HCT116 (cell line): Measurements from ENCODE around the gene TIMP1. TPM values are rescaled to one million over a fixed set of nuclear protein-coding genes. Genes with fewer than 3 reads are reported as not detected.

Source experiments
- ATAC-seq: fragments of 200-7000 bp; cut with Tn5 transposase; 2 replicates; pipeline ENCODE4 v1.9.1; 2020; ENCODE audit warnings: mild to moderate bottlenecking, moderate library complexity
- BruUV-seq: library from RNA; stranded (reverse); fragments of 400-500 nt; replicated peaks from 2 replicates; lab custom pipeline; 2021; lab: Mats Ljungman, UMichigan
- CTCF ChIA-PET: fragments of 300-600 bp; sonication (Branson Sonifier 250); formaldehyde crosslinking; loops from one replicate; lab custom pipeline; 2021; ENCODE audit warnings: antibody characterized with exemption; lab: Charles Lee
- POLR2A ChIA-PET: fragments of 300-600, 350-600 bp; sonication (Branson Sonifier 250); formaldehyde crosslinking; loops from one replicate; lab custom pipeline; 2021; ENCODE audit warnings: antibody characterized with exemption; lab: Charles Lee
- RAD21 ChIA-PET, 2 experiments: fragments of 300-600 bp; sonication (Branson Sonifier 250); formaldehyde crosslinking; loops; one replicate each; lab custom pipeline; 2023; ENCODE audit warnings: low total read pairs in 2 of 2; ENCODE audit not compliant: uncharacterized antibody in 2 of 2, unreplicated experiment in 2 of 2, low non-redundant PET in 1 of 2; lab: Charles Lee
- DNase-seq: peaks from one replicate; pipeline ENCODE4 v3.0.0-alpha.2; 2010; ENCODE audit warnings: low read depth, low spot score
- H2AFZ ChIP-seq: fragments of 200-600 bp; shearing (Covaris generic), sonication (generic); 2 replicates; pipeline ENCODE4 v1.6.1; 2017; ENCODE audit warnings: low read depth, mixed run types, mixed read lengths, antibody characterized with exemption, low read length; ENCODE audit not compliant: poor library complexity, severe bottlenecking
- H3K27ac ChIP-seq: 2 replicates; pipeline ENCODE4 v1.5.1; 2012; ENCODE audit warnings: low read depth, low read length
- H3K27me3 ChIP-seq: fragments of 200-600 bp; sonication (generic); 2 replicates; pipeline ENCODE4 v1.6.1; 2016; ENCODE audit warnings: mixed run types, low read length, mixed read lengths; ENCODE audit not compliant: insufficient read depth
- H3K36me3 ChIP-seq, 2 experiments: fragments of 200-500 bp in 1 of 2; fragments of 200-600 bp in 1 of 2; sonication (Bioruptor generic) in 1 of 2; sonication (generic) in 1 of 2; 2 replicates each; pipeline versions ENCODE4 v1.5.1 to v1.6.1; 2014 to 2016; ENCODE audit warnings: low read length in 2 of 2, inconsistent platforms in 1 of 2, mixed read lengths in 1 of 2, mixed run types in 1 of 2; ENCODE audit not compliant: insufficient read depth in 2 of 2, control insufficient read depth in 1 of 2
- H3K4me1 ChIP-seq, 2 experiments: fragments of 200-600 bp in 1 of 2; sonication (generic) in 1 of 2; 2 replicates each; pipeline versions ENCODE4 v1.5.1 to v1.6.1; 2012 to 2017; ENCODE audit warnings: low read length in 2 of 2, inconsistent platforms in 1 of 2, mild to moderate bottlenecking in 1 of 2, mixed read lengths in 1 of 2, mixed run types in 1 of 2, moderate library complexity in 1 of 2; ENCODE audit not compliant: insufficient read depth in 2 of 2, control insufficient read depth in 1 of 2
- H3K4me2 ChIP-seq: fragments of 200-600 bp; sonication (generic); 2 replicates; pipeline ENCODE4 v1.6.1; 2017; ENCODE audit warnings: mixed run types, low read length, mixed read lengths
- H3K4me3 ChIP-seq, 2 experiments: fragments of 200-600 bp in 1 of 2; sonication (generic) in 1 of 2; replicated peaks in 1 of 2; 2 replicates each; pipeline ENCODE4 v1.5.1; 2011 to 2016; ENCODE audit warnings: low read length in 2 of 2, control low read depth in 1 of 2, low read depth in 1 of 2, mild to moderate bottlenecking in 1 of 2, mixed read lengths in 1 of 2, mixed run types in 1 of 2
- H3K79me2 ChIP-seq: fragments of 200-600 bp; sonication (generic); 2 replicates; pipeline ENCODE4 v1.6.1; 2017; ENCODE audit warnings: mild to moderate bottlenecking, mixed run types, low read length, moderate library complexity, mixed read lengths; ENCODE audit not compliant: insufficient read depth
- H3K9ac ChIP-seq: fragments of 200-600 bp; sonication (generic); 2 replicates; pipeline ENCODE4 v1.6.1; 2016; ENCODE audit warnings: low read length, mixed read lengths
- H3K9me2 ChIP-seq: fragments of 200-600 bp; sonication (generic), shearing (Covaris generic); 2 replicates; pipeline ENCODE4 v1.6.1; 2017; ENCODE audit warnings: mixed run types, mild to moderate bottlenecking, moderate library complexity; ENCODE audit not compliant: insufficient read depth
- H3K9me3 ChIP-seq, 2 experiments: fragments of 200-500 bp in 1 of 2; fragments of 200-600 bp in 1 of 2; sonication (Bioruptor generic) in 1 of 2; sonication (generic) in 1 of 2; 2 replicates each; pipeline ENCODE4 v1.6.1; 2014 to 2017; ENCODE audit warnings: low read length in 2 of 2, mixed read lengths in 2 of 2, inconsistent platforms in 1 of 2, low read depth in 1 of 2, mild to moderate bottlenecking in 1 of 2, mixed run types in 1 of 2, moderate library complexity in 1 of 2; ENCODE audit not compliant: control insufficient read depth in 1 of 2, insufficient read depth in 1 of 2
- H4K20me1 ChIP-seq: fragments of 200-600 bp; sonication (generic), shearing (Covaris generic); 2 replicates; pipeline ENCODE4 v1.6.1; 2017; ENCODE audit warnings: mixed run types, mild to moderate bottlenecking, moderate library complexity; ENCODE audit not compliant: insufficient read depth
- ATF3 ChIP-seq: IDR thresholded peaks from 2 replicates; pipeline ENCODE4 v1.6.1; 2012
- CBX3 ChIP-seq: IDR thresholded peaks from 2 replicates; pipeline ENCODE4 v1.6.1; 2012; ENCODE audit warnings: low read depth
- EGR1 ChIP-seq: IDR thresholded peaks from 2 replicates; pipeline ENCODE4 v1.6.1; 2012; ENCODE audit warnings: low read depth
- ELF1 ChIP-seq: IDR thresholded peaks from 2 replicates; pipeline ENCODE4 v1.6.1; 2012; ENCODE audit warnings: low read depth, borderline replicate concordance
- EZH2phosphoT487 ChIP-seq: fragments of 200-600 bp; IDR thresholded peaks from 2 replicates; pipeline ENCODE4 v1.6.1; 2018; ENCODE audit warnings: antibody characterized with exemption, borderline replicate concordance
- FOSL1 ChIP-seq: IDR thresholded peaks from 2 replicates; pipeline ENCODE4 v1.6.1; 2012; ENCODE audit warnings: low read depth
- JUND ChIP-seq: IDR thresholded peaks from 2 replicates; pipeline ENCODE4 v1.6.1; 2012
- POLR2A ChIP-seq: IDR thresholded peaks from 2 replicates; pipeline ENCODE4 v1.7.0; 2011; ENCODE audit warnings: borderline replicate concordance; ENCODE audit not compliant: insufficient read depth, insufficient read length; ENCODE audit errors: extremely low read depth
- REST ChIP-seq: IDR thresholded peaks from 2 replicates; pipeline ENCODE4 v1.6.1; 2012; ENCODE audit warnings: low read depth
- SIN3A ChIP-seq: IDR thresholded peaks from 2 replicates; pipeline ENCODE4 v1.6.1; 2012; ENCODE audit warnings: low read depth
- SP1 ChIP-seq: IDR thresholded peaks from 2 replicates; pipeline ENCODE4 v1.6.1; 2012; ENCODE audit warnings: low read depth
- YY1 ChIP-seq: IDR thresholded peaks from 2 replicates; pipeline ENCODE4 v1.6.1; 2011; ENCODE audit warnings: low read length, low read depth, moderate library complexity, mild to moderate bottlenecking; ENCODE audit not compliant: insufficient replicate concordance; ENCODE audit errors: extremely low read depth
- ZFX ChIP-seq: fragments of 450-650 bp; IDR thresholded peaks from 2 replicates; pipeline ENCODE4 v1.6.1; 2017
- ZNF274 ChIP-seq: fragments of 200-500 bp; sonication (Bioruptor generic); IDR thresholded peaks from 2 replicates; pipeline ENCODE4 v1.6.1; 2014; ENCODE audit warnings: mild to moderate bottlenecking, low read depth, low read length, inconsistent platforms
- intact Hi-C: fragments of 100-400 bp; cut with micrococcal nuclease; formaldehyde crosslinking; loops from 2 replicates; pipeline ENCODE4 v1.10.0; 2022
- total RNA-seq: library from RNA; stranded (reverse); gene quantifications from one replicate; pipeline ENCODE4 v1.2.1, GENCODE V29; 2021; ENCODE audit not compliant: unreplicated experiment
- TF ChIP-seq, protein P1 (sequence below): IDR thresholded peaks from 2 replicates; pipeline ENCODE4 v1.6.1; 2011; ENCODE audit warnings: mild to moderate bottlenecking, low read length, moderate library complexity; ENCODE audit not compliant: insufficient replicate concordance; ENCODE audit errors: extremely low read depth
- TF ChIP-seq, protein P2 (sequence below), 3 experiments: fragments of 200-600 bp in 1 of 3; sonication (generic) in 1 of 3; IDR thresholded peaks in 2 of 3; conservative IDR thresholded peaks in 1 of 3; 2 replicates each; pipeline ENCODE4 v1.5.1; 2012 to 2017; ENCODE audit warnings: low read depth in 2 of 3, low read length in 2 of 3, antibody characterized with exemption in 1 of 3, borderline replicate concordance in 1 of 3, control low read depth in 1 of 3, mild to moderate bottlenecking in 1 of 3, mixed read lengths in 1 of 3, mixed run types in 1 of 3, moderate library complexity in 1 of 3; ENCODE audit not compliant: insufficient read depth in 1 of 3

TIMP1 gene
- total RNA-seq, 1 experiment from 2014 or later, result 225 TPM

DNA sequence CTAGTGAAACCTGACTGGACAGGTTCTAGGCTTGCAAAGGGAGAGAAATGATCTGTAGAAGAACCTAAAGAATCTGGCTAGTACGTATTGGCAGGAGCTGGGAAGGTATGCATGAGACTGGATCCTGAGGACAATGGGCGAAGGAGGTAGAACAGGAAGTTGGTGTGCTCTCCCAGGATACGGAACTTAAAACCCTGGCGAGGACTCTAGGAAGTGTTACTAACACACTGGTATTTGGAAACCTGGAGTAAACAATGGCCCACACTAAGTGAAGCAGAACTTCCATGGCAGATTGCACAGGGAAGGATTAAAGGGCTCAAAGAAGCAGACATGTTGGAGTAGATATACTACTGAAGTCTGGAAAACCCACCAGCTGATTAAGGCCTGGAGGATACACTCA, 28.3 kb downstream of the TIMP1 start (continued):
- no peak for TF ChIP-seq REST

DNA sequence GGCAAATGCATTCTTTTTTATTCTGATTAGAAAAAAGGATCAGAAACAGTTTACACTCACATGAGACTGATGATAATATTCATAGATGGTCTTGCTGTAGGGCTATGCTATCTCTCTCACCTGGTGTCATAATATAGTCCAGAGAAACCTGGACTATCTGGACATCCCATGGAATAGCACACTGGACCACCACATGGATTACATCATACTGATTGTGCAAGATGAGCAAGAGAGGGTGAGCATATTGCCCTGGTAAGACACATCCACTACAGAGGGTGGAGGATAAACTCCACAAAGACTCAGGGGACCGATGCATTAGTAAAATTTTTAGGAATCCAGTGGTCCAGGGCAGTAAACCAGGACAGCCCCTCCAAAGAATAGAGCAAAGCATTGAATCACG, 29.3 kb downstream of the TIMP1 start:
- Histone ChIP-seq H2AFZ (no peak overlapping the region), H3K4me1 (no peaks in the 10 kb centered on the region; a peak in 1 of 4 replicates), H3K9me2 (no peaks in the 10 kb centered on the region), H3K79me2 (no peaks in the 10 kb centered on the region), H3K9ac (no peak overlapping the region), H3K4me2 (no peak overlapping the region), H4K20me1 (no peaks in the 10 kb centered on the region), H3K4me3 (no peak overlapping the region), H3K9me3 (no peaks in the 10 kb centered on the region), H3K36me3 (no peaks in the 10 kb centered on the region), H3K27me3 (no peaks in the 10 kb centered on the region), H3K27ac (no peak overlapping the region)
- no TSS peak for BruUV-seq
- DNase-seq (no peak), ATAC-seq (no peak)
- TF ChIP-seq CBX3 (no peak), EZH2phosphoT487 (no peak), FOSL1 (no peak), JUND (no peak), EGR1 (no peak), ZNF274 (no peak), SP1 (no peak), ELF1 (no peak), SIN3A (no peak), POLR2A (no peak), ATF3 (no peak), YY1 (no peak), ZFX (no peak)
- TF ChIP-seq, protein P1, sequence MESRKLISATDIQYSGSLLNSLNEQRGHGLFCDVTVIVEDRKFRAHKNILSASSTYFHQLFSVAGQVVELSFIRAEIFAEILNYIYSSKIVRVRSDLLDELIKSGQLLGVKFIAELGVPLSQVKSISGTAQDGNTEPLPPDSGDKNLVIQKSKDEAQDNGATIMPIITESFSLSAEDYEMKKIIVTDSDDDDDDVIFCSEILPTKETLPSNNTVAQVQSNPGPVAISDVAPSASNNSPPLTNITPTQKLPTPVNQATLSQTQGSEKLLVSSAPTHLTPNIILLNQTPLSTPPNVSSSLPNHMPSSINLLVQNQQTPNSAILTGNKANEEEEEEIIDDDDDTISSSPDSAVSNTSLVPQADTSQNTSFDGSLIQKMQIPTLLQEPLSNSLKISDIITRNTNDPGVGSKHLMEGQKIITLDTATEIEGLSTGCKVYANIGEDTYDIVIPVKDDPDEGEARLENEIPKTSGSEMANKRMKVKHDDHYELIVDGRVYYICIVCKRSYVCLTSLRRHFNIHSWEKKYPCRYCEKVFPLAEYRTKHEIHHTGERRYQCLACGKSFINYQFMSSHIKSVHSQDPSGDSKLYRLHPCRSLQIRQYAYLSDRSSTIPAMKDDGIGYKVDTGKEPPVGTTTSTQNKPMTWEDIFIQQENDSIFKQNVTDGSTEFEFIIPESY, result no peak
- TF ChIP-seq, protein P2, sequence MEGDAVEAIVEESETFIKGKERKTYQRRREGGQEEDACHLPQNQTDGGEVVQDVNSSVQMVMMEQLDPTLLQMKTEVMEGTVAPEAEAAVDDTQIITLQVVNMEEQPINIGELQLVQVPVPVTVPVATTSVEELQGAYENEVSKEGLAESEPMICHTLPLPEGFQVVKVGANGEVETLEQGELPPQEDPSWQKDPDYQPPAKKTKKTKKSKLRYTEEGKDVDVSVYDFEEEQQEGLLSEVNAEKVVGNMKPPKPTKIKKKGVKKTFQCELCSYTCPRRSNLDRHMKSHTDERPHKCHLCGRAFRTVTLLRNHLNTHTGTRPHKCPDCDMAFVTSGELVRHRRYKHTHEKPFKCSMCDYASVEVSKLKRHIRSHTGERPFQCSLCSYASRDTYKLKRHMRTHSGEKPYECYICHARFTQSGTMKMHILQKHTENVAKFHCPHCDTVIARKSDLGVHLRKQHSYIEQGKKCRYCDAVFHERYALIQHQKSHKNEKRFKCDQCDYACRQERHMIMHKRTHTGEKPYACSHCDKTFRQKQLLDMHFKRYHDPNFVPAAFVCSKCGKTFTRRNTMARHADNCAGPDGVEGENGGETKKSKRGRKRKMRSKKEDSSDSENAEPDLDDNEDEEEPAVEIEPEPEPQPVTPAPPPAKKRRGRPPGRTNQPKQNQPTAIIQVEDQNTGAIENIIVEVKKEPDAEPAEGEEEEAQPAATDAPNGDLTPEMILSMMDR (IDR thresholded peaks at IDR 0.05 in 2 of 3, conservative IDR thresholded peaks at IDR 0.05 in 1 of 3; ENCODE audit: borderline replicate concordance in 1 of 3, insufficient read depth in 1 of 3, low read depth in 2 of 3, low read length in 2 of 3), result no peak
- CTCF ChIA-PET, result no interaction called here
- POLR2A ChIA-PET, result no interaction called here
- intact Hi-C loops, result no loop called here
- RAD21 ChIA-PET, result no interaction called here
